AG08396 (cell line): Measurements from ENCODE around the gene CCDC121.

Experiments used
- DNase-seq: peaks from one replicate; pipeline ENCODE4 v3.0.0; 2012; ENCODE audit warnings: low spot score, mixed read lengths

Gene CCDC121

GRCh38 chr2:27582129-27582694, 46.6 kb downstream of the CCDC121 start:
- DNase-seq, result no peak

- no peak for DNase-seq
Observed at GRCh38 chr2:27581417-27582128, 47.2 kb downstream of the CCDC121 start.
